ENCODE results near the gene GALC.

GRCh38 chr14:87989956-87990299 lies 3.1 kb downstream of the GALC start:
- TF ChIP-seq CTCF (IDR thresholded peaks at IDR 0.05; ENCODE audit: insufficient read depth, low read length, poor library complexity, severe bottlenecking) = no peak
- TF ChIP-seq EZH2phosphoT487 (conservative IDR thresholded peaks at IDR 0.05; ENCODE audit: low read length) = no peak
